Spleen (tissue), 7 donors: ENCODE results near the gene WDFY4.

Source experiments
- POLR2A ChIP-seq, 3 donors: fragments of 450-650 bp; IDR thresholded peaks; one replicate each; pipeline ENCODE4 v1.5.1; 2017; ENCODE audit warnings: antibody characterized with exemption in 3 of 3, mild to moderate bottlenecking in 1 of 3
- TF ChIP-seq, protein P1 (sequence below), 11 experiments: fragments of 200-600 bp in 7 of 11; fragments of 450-650 bp in 4 of 11; sonication (generic) in 4 of 11; IDR thresholded peaks in 8 of 11; conservative IDR thresholded peaks in 3 of 11; 1 replicate in 7 of 11; 2 replicates in 4 of 11; pipeline versions ENCODE4 v1.4.0 to v1.8.0; 2016 to 2021; ENCODE audit warnings: antibody characterized with exemption in 11 of 11, inconsistent platforms in 4 of 11, mild to moderate bottlenecking in 1 of 11
- donor health status: DM: no; HTN: no; CAD: no; lungs with moderate emphysema.
- donor health status: DM: no; HTN: no; CAD: no.
- donor health status: DM: no; HTN: no; CAD: no.

DNA sequence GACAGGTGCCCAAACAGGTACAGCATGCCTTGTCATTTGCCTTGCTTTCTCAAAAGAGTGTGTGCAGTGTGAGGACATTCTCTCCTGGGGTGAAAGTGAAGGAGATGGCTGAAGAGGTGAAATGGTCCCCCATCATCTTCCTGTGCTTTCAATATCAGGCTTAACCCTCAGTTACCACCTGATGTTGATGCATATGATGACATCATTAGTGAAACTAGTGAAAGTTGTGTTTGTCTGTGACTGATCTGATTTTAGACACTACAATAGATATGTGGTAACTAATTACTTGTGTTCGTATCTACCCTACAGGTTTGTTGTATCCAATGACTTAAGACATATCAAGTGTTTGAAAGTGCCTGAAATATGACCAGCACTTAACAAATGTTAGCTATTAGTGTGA is 279.4 kb downstream of the WDFY4 start:
- TF ChIP-seq, protein P1, sequence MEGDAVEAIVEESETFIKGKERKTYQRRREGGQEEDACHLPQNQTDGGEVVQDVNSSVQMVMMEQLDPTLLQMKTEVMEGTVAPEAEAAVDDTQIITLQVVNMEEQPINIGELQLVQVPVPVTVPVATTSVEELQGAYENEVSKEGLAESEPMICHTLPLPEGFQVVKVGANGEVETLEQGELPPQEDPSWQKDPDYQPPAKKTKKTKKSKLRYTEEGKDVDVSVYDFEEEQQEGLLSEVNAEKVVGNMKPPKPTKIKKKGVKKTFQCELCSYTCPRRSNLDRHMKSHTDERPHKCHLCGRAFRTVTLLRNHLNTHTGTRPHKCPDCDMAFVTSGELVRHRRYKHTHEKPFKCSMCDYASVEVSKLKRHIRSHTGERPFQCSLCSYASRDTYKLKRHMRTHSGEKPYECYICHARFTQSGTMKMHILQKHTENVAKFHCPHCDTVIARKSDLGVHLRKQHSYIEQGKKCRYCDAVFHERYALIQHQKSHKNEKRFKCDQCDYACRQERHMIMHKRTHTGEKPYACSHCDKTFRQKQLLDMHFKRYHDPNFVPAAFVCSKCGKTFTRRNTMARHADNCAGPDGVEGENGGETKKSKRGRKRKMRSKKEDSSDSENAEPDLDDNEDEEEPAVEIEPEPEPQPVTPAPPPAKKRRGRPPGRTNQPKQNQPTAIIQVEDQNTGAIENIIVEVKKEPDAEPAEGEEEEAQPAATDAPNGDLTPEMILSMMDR (IDR thresholded peaks at IDR 0.05 in 8 of 11, conservative IDR thresholded peaks at IDR 0.05 in 3 of 11) = no peak
- no peak for TF ChIP-seq POLR2A (IDR thresholded peaks at IDR 0.05)
